ENCODE results near the gene TMSB4X. TPM values are rescaled to one million over a fixed set of nuclear protein-coding genes. Genes with fewer than 3 reads are reported as not detected.

TMSB4X gene
- total and polyA plus RNA-seq, 4 donors = 4,686 to 9,527 (median 8,202) TPM

DNA sequence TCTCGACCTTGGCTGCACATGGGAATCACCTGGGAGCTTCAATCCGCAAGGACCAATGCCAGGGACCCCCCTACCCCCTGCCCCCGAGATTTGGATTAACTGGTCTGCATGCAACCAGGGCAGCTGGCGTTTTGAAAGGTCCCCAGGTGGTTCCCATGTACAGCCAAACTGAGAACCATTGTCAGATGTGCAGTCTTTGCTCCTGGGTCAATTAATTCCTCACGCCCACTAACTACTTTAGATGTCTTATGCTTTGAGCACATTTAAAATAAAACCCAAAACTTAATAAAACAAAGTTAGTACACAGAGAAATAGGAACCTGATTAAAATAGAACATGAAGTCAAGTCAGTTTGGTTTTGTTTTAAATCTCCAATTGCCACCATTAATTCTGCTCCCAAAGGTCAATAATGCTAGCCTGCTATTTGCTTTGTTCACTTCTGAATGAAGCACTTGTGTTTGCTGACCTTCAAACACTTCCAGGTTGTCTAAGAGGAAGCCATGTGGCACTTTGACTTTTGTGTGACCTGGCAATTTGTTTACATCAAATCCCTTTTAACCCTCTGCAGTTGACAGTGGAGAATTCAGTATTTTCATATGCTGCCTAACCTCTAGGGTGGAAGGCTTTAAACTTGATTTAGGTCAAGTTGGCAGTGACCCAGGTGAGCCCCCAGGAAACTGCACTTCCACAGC lies 27.2 kb upstream of the TMSB4X start:
- no peak for TF ChIP-seq CTCF (IDR thresholded peaks at IDR 0.05; ENCODE audit: control extremely low read depth, extremely low read depth)
- Histone ChIP-seq H3K9ac (ENCODE audit: insufficient read depth in 1 of 2, low read length in 2 of 2) (no peak overlapping the region), H3K36me3 (ENCODE audit: control insufficient read depth in 4 of 4, insufficient read depth in 4 of 4, low read length in 4 of 4) (no peaks in the 10 kb centered on the region), H3K4me3 (no peak overlapping the region), H3K27me3 (ENCODE audit: control insufficient read depth in 3 of 3, insufficient read depth in 3 of 3, low read length in 2 of 3) (no peaks in the 10 kb centered on the region), H3K27ac (ENCODE audit: low read depth in 1 of 2, low read length in 1 of 2) (peak overlapping the region in 1 of 2 donors; percentile 72), H3K9me3 (ENCODE audit: control insufficient read depth in 4 of 4, insufficient read depth in 3 of 4, low read length in 3 of 4) (no peaks in the 10 kb centered on the region), H3K4me1 (ENCODE audit: control insufficient read depth in 5 of 5, insufficient read depth in 5 of 5, low read length in 5 of 5) (peaks cover 0 to 6% (median 0%) of the 10 kb centered on the region in 5 donors)
- no peak for DNase-seq
- WGBS, 2 donors = 63 to 88% methylated on average over 5 of the region's 5 CpGs
- ATAC-seq (ENCODE audit: insufficient read depth, low FRiP score) = no peak

DNA sequence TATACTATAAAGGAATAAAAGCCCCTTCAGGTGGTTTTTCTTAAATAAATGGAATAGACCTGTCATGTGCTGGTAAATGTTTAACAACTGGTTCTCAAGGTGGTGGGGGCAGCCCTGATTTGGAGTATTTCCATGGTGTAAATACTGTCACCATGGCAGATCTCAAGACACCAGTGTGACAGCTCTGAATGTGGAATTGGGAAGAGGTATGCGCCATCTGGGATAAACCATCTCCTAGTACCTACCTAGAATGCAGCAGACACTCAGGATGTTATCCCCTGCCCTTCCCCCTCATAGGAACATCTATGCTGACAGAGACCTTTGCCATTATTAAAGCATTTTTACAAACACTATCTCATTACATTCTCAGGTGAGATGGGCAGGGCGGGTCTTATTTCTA lies 26.4 kb upstream of the TMSB4X start:
- ATAC-seq (ENCODE audit: insufficient read depth, low FRiP score) = no peak
- H3K9me3 ChIP-seq (ENCODE audit: control insufficient read depth in 4 of 4, insufficient read depth in 3 of 4, low read length in 3 of 4) = no peaks in the 10 kb centered on the region
- 93 to 97% methylated on average over 2 of the region's 2 CpGs for WGBS, 2 donors
- no peaks in the 10 kb centered on the region for H3K36me3 ChIP-seq (ENCODE audit: control insufficient read depth in 4 of 4, insufficient read depth in 4 of 4, low read length in 4 of 4)
- no peak overlapping the region for H3K4me3 ChIP-seq
- TF ChIP-seq CTCF (IDR thresholded peaks at IDR 0.05; ENCODE audit: control extremely low read depth, extremely low read depth) = no peak
- DNase-seq = no peak
- H3K27me3 ChIP-seq (ENCODE audit: control insufficient read depth in 3 of 3, insufficient read depth in 3 of 3, low read length in 2 of 3) = peaks cover 0 to 4% (median 0%) of the 10 kb centered on the region in 3 donors
- H3K4me1 ChIP-seq (ENCODE audit: control insufficient read depth in 5 of 5, insufficient read depth in 5 of 5, low read length in 5 of 5) = peaks cover 0 to 6% (median 0%) of the 10 kb centered on the region in 5 donors
- no peak overlapping the region for H3K27ac ChIP-seq (ENCODE audit: low read depth in 1 of 2, low read length in 1 of 2)
- no peak overlapping the region for H3K9ac ChIP-seq (ENCODE audit: insufficient read depth in 1 of 2, low read length in 2 of 2)

GRCh38 chrX:12949205-12949926 lies 25.5 kb upstream of the TMSB4X start:
- no peaks in the 10 kb centered on the region for H3K36me3 ChIP-seq (ENCODE audit: control insufficient read depth in 4 of 4, insufficient read depth in 4 of 4, low read length in 4 of 4)
- peak overlapping the region; percentile 53 to 89 for H3K27ac ChIP-seq (ENCODE audit: low read depth in 1 of 2, low read length in 1 of 2)
- WGBS, 2 donors = 55 to 60% methylated on average over 5 of the region's 5 CpGs
- no peak overlapping the region for H3K4me3 ChIP-seq
- H3K9ac ChIP-seq (ENCODE audit: insufficient read depth in 1 of 2, low read length in 2 of 2) = no peak overlapping the region
- H3K27me3 ChIP-seq (ENCODE audit: control insufficient read depth in 3 of 3, insufficient read depth in 3 of 3, low read length in 2 of 3) = peaks cover 0 to 4% (median 3%) of the 10 kb centered on the region in 3 donors
- no peak for DNase-seq
- no peaks in the 10 kb centered on the region for H3K9me3 ChIP-seq (ENCODE audit: control insufficient read depth in 4 of 4, insufficient read depth in 3 of 4, low read length in 3 of 4)
- no peak for ATAC-seq (ENCODE audit: insufficient read depth, low FRiP score)
- TF ChIP-seq CTCF (IDR thresholded peaks at IDR 0.05; ENCODE audit: control extremely low read depth, extremely low read depth) = no peak
- peaks cover 0 to 6% (median 0%) of the 10 kb centered on the region in 5 donors for H3K4me1 ChIP-seq (ENCODE audit: control insufficient read depth in 5 of 5, insufficient read depth in 5 of 5, low read length in 5 of 5)
